ENCODE results near the gene CDO1.

GRCh38 chr5:115817386-115817785, 927 bp upstream of the CDO1 start:
- no peak for TF ChIP-seq POU6F1 (CRISPR knock-in tag; IDR thresholded peaks at IDR 0.05; ENCODE audit: borderline replicate concordance, low read depth)
- TF ChIP-seq PATZ1 (CRISPR knock-in tag; IDR thresholded peaks at IDR 0.05; ENCODE audit: borderline replicate concordance): no peak
- TF ChIP-seq ZFP30 (CRISPR knock-in tag; IDR thresholded peaks at IDR 0.05): no peak
- no peak for TF ChIP-seq ARNTL (CRISPR knock-in tag; IDR thresholded peaks at IDR 0.05; ENCODE audit: borderline replicate concordance, low read depth)
- TF ChIP-seq ZFP3 (CRISPR knock-in tag; IDR thresholded peaks at IDR 0.05): no peak

Measured in SK-N-SH treated with all-trans-retinoic acid at 6 μM for 48 hours (cell line).